Measurements from ENCODE around the gene ANKRD6. TPM values are rescaled to one million over a fixed set of nuclear protein-coding genes. Genes with fewer than 3 reads are reported as not detected.

Gene ANKRD6
- total RNA-seq, 4 donors from 2014 or later: 0.57 to 11.6 (median 3.0) TPM

- DNase-seq: no peak
- no peak overlapping the region for H3K27ac ChIP-seq
- TF ChIP-seq POLR2A (IDR thresholded peaks at IDR 0.05): no peak
- no peak for TF ChIP-seq CTCF (IDR thresholded peaks at IDR 0.05)
- no peaks in the 10 kb centered on the region for H3K36me3 ChIP-seq
- H3K27me3 ChIP-seq: no peaks in the 10 kb centered on the region
- H3K9me3 ChIP-seq: no peaks in the 10 kb centered on the region
- H3K4me1 ChIP-seq: no peaks in the 10 kb centered on the region
- H3K4me3 ChIP-seq: no peak overlapping the region
These were observed 61.3 kb downstream of the ANKRD6 start for GRCh38 chr6:89494131-89494793.

- no peak overlapping the region for H3K4me3 ChIP-seq
- no peaks in the 10 kb centered on the region for H3K4me1 ChIP-seq
- H3K27ac ChIP-seq: no peak overlapping the region
- no peak for TF ChIP-seq POLR2A (IDR thresholded peaks at IDR 0.05)
- TF ChIP-seq CTCF (IDR thresholded peaks at IDR 0.05): no peak
- no peaks in the 10 kb centered on the region for H3K9me3 ChIP-seq
- H3K27me3 ChIP-seq: no peaks in the 10 kb centered on the region
- no peaks in the 10 kb centered on the region for H3K36me3 ChIP-seq
- DNase-seq: no peak
These were observed 63.1 kb downstream of the ANKRD6 start for GRCh38 chr6:89495961-89496535.

GRCh38 chr6:89500611-89501010 is 67.7 kb downstream of the ANKRD6 start:
- no peaks in the 10 kb centered on the region for H3K36me3 ChIP-seq
- no peak for DNase-seq
- H3K27me3 ChIP-seq: no peaks in the 10 kb centered on the region
- no peak overlapping the region for H3K4me3 ChIP-seq
- H3K4me1 ChIP-seq: no peaks in the 10 kb centered on the region
- no peaks in the 10 kb centered on the region for H3K9me3 ChIP-seq
- no peak for TF ChIP-seq POLR2A (IDR thresholded peaks at IDR 0.05)
- TF ChIP-seq CTCF (IDR thresholded peaks at IDR 0.05): no peak
- no peak overlapping the region for H3K27ac ChIP-seq

GRCh38 chr6:89501222-89501621 is 68.3 kb downstream of the ANKRD6 start:
- H3K9me3 ChIP-seq: no peaks in the 10 kb centered on the region
- H3K27me3 ChIP-seq: no peaks in the 10 kb centered on the region
- no peak for DNase-seq
- no peak overlapping the region for H3K4me3 ChIP-seq
- TF ChIP-seq CTCF (IDR thresholded peaks at IDR 0.05) (no peak), POLR2A (IDR thresholded peaks at IDR 0.05) (no peak)
- H3K27ac ChIP-seq: no peak overlapping the region
- H3K4me1 ChIP-seq: no peaks in the 10 kb centered on the region
- no peaks in the 10 kb centered on the region for H3K36me3 ChIP-seq

GRCh38 chr6:89501753-89502152 is 68.8 kb downstream of the ANKRD6 start:
- H3K36me3 ChIP-seq: no peaks in the 10 kb centered on the region
- no peaks in the 10 kb centered on the region for H3K9me3 ChIP-seq
- TF ChIP-seq CTCF (IDR thresholded peaks at IDR 0.05) (no peak), POLR2A (IDR thresholded peaks at IDR 0.05) (no peak)
- H3K27ac ChIP-seq: no peak overlapping the region
- H3K4me3 ChIP-seq: no peak overlapping the region
- no peaks in the 10 kb centered on the region for H3K27me3 ChIP-seq
- no peak for DNase-seq
- H3K4me1 ChIP-seq: no peaks in the 10 kb centered on the region
